OCI-LY1 (cell line): Measurements from ENCODE around the gene PROKR2.

ENCODE experiments used
- H2AFZ ChIP-seq: fragments of 200-600 bp; sonication (generic), shearing (Covaris generic); 2 replicates; pipeline ENCODE4 v1.6.0; 2014; ENCODE audit warnings: antibody characterized with exemption, mild to moderate bottlenecking, low read length
- H3F3A ChIP-seq: fragments of 200-600 bp; sonication (generic), shearing (Covaris generic); 2 replicates; pipeline ENCODE4 v1.6.0; 2014; ENCODE audit warnings: mild to moderate bottlenecking, antibody characterized with exemption, low read length, moderate library complexity; ENCODE audit not compliant: insufficient read depth
- H3K27ac ChIP-seq: fragments of 200-600 bp; sonication (generic); 2 replicates; pipeline ENCODE4 v1.5.1; 2014; ENCODE audit warnings: low read length, mixed run types, mild to moderate bottlenecking, low read depth; ENCODE audit not compliant: poor library complexity, severe bottlenecking
- H3K27me3 ChIP-seq: fragments of 200-600 bp; sonication (generic); 2 replicates; pipeline ENCODE4 v1.6.0; 2014; ENCODE audit warnings: antibody characterized with exemption, mild to moderate bottlenecking, low read length, moderate library complexity; ENCODE audit not compliant: insufficient read depth
- H3K36me3 ChIP-seq: fragments of 200-600 bp; sonication (generic); 2 replicates; pipeline ENCODE4 v1.6.1; 2014; ENCODE audit warnings: mild to moderate bottlenecking, antibody characterized with exemption, low read length, moderate library complexity, mixed read lengths; ENCODE audit not compliant: insufficient read depth
- H3K4me1 ChIP-seq: fragments of 200-600 bp; sonication (generic); 2 replicates; pipeline ENCODE4 v1.5.1; 2014; ENCODE audit warnings: mild to moderate bottlenecking, low read length, moderate library complexity; ENCODE audit not compliant: insufficient read depth, severe bottlenecking
- H3K4me2 ChIP-seq: fragments of 200-600 bp; sonication (generic), shearing (Covaris generic); 2 replicates; pipeline ENCODE4 v1.6.1; 2014; ENCODE audit warnings: low read length
- H3K4me3 ChIP-seq: fragments of 200-600 bp; sonication (generic); 2 replicates; pipeline ENCODE4 v1.5.1; 2014; ENCODE audit warnings: low read length, low read depth, mild to moderate bottlenecking, mixed read lengths; ENCODE audit not compliant: poor library complexity, severe bottlenecking
- H3K79me2 ChIP-seq: fragments of 200-600 bp; shearing (Covaris generic); 2 replicates; pipeline ENCODE4 v1.6.1; 2016; ENCODE audit warnings: mixed run types, low read length, mixed read lengths; ENCODE audit not compliant: insufficient read depth
- H3K9ac ChIP-seq: fragments of 200-600 bp; sonication (generic), shearing (Covaris generic); 2 replicates; pipeline ENCODE4 v1.6.1; 2014; ENCODE audit warnings: mild to moderate bottlenecking, low read length, mixed read lengths
- H3K9me2 ChIP-seq: fragments of 200-600 bp; sonication (generic), shearing (Covaris generic); 2 replicates; pipeline ENCODE4 v1.6.1; 2014; ENCODE audit warnings: low read depth, mild to moderate bottlenecking, low read length, mixed read lengths
- H3K9me3 ChIP-seq: fragments of 200-600 bp; shearing (Covaris generic); 2 replicates; pipeline ENCODE4 v1.6.1; 2014; ENCODE audit warnings: low read length, mixed read lengths
- H4K20me1 ChIP-seq: fragments of 200-600 bp; sonication (generic), shearing (Covaris generic); 2 replicates; pipeline ENCODE4 v1.6.0; 2016; ENCODE audit warnings: mild to moderate bottlenecking, low read length; ENCODE audit not compliant: insufficient read depth
- CTCF ChIP-seq: fragments of 200-600 bp; sonication (generic), shearing (Covaris generic); IDR thresholded peaks from 2 replicates; pipeline ENCODE4 v1.5.1; 2017; ENCODE audit warnings: mild to moderate bottlenecking, antibody characterized with exemption, low read length, moderate library complexity, mixed read lengths
- EZH2 ChIP-seq: fragments of 200-600 bp; sonication (generic), shearing (Covaris generic); IDR thresholded peaks from 2 replicates; pipeline ENCODE4 v1.8.0; 2017; ENCODE audit warnings: borderline replicate concordance, mixed run types, mild to moderate bottlenecking, antibody characterized with exemption, low read length, moderate library complexity, mixed read lengths

The PROKR2 gene

GRCh38 chr20:5356941-5357340 lies 40.2 kb upstream of the PROKR2 start:
- H3K27ac ChIP-seq, result no peak overlapping the region
- H3K4me3 ChIP-seq, result no peak overlapping the region
- TF ChIP-seq EZH2 (no peak), CTCF (no peak)
- no peak overlapping the region for H3K9ac ChIP-seq
- no peaks in the 10 kb centered on the region for H3K27me3 ChIP-seq
- H4K20me1 ChIP-seq, result no peaks in the 10 kb centered on the region
- no peaks in the 10 kb centered on the region for H3K9me2 ChIP-seq
- no peaks in the 10 kb centered on the region for H3F3A ChIP-seq
- no peak overlapping the region for H3K4me2 ChIP-seq
- H3K4me1 ChIP-seq, result no peaks in the 10 kb centered on the region
- H3K9me3 ChIP-seq, result no peaks in the 10 kb centered on the region
- H3K79me2 ChIP-seq, result no peaks in the 10 kb centered on the region
- H3K36me3 ChIP-seq, result no peaks in the 10 kb centered on the region
- no peak overlapping the region for H2AFZ ChIP-seq

- H3K4me2 ChIP-seq, result no peak overlapping the region
- no peaks in the 10 kb centered on the region for H3K9me2 ChIP-seq
- H3F3A ChIP-seq, result no peaks in the 10 kb centered on the region
- H3K9ac ChIP-seq, result no peak overlapping the region
- H3K9me3 ChIP-seq, result no peaks in the 10 kb centered on the region
- H3K27ac ChIP-seq, result no peak overlapping the region
- no peak overlapping the region for H2AFZ ChIP-seq
- no peaks in the 10 kb centered on the region for H3K79me2 ChIP-seq
- H3K4me3 ChIP-seq, result no peak overlapping the region
- no peaks in the 10 kb centered on the region for H4K20me1 ChIP-seq
- TF ChIP-seq EZH2, result no peak
- TF ChIP-seq CTCF, result no peak
- no peaks in the 10 kb centered on the region for H3K4me1 ChIP-seq
- H3K36me3 ChIP-seq, result no peaks in the 10 kb centered on the region
- H3K27me3 ChIP-seq, result peaks cover 3% of the 10 kb centered on the region; the same call in 1 of the 2 replicates
Observed at GRCh38 chr20:5354901-5355300, 38.1 kb upstream of the PROKR2 start.

- Histone ChIP-seq H3K9me3 (no peaks in the 10 kb centered on the region), H3K27ac (no peak overlapping the region), H3K4me3 (no peak overlapping the region), H2AFZ (no peak overlapping the region), H4K20me1 (no peaks in the 10 kb centered on the region), H3K27me3 (peaks cover 3% of the 10 kb centered on the region; the same call in 1 of the 2 replicates), H3K79me2 (no peaks in the 10 kb centered on the region), H3F3A (no peaks in the 10 kb centered on the region), H3K36me3 (no peaks in the 10 kb centered on the region), H3K4me2 (no peak overlapping the region), H3K9me2 (no peaks in the 10 kb centered on the region), H3K9ac (no peak overlapping the region), H3K4me1 (no peaks in the 10 kb centered on the region)
- no peak for TF ChIP-seq CTCF
Observed at GRCh38 chr20:5353624-5354496, 37.1 kb upstream of the PROKR2 start.
